H1 (cell line): ENCODE measurements around the gene NEDD4L. TPM values are rescaled to one million over a fixed set of nuclear protein-coding genes. Genes with fewer than 3 reads are reported as not detected.
"Not testable (repeated sequence)": the region's sequence is repeated elsewhere in the genome, so short reads cannot be mapped to it uniquely, and the experiment has no call there.

Source experiments
- CTCF ChIA-PET: fragments of 300-600 bp; sonication (Branson Sonifier 250); formaldehyde crosslinking; loops from one replicate; lab custom pipeline; 2021; ENCODE audit not compliant: partially characterized antibody; lab: Charles Lee
- POLR2A ChIA-PET: fragments of 300-600 bp; sonication (Branson Sonifier 250); formaldehyde crosslinking; loops from one replicate; lab custom pipeline; 2021; ENCODE audit warnings: inconsistent platforms; ENCODE audit not compliant: partially characterized antibody; lab: Charles Lee
- DNase-seq, 2 experiments: peaks; one replicate each; pipeline versions ENCODE4 v3.0.0 to v3.0.0-alpha.2; 2010 to 2022; ENCODE audit warnings: low spot score in 2 of 2, low read depth in 1 of 2, mixed read lengths in 1 of 2
- FAIRE-seq: peaks from 2 replicates; lab custom pipeline; 2011; peaks lifted over from hg19 to GRCh38; lab: Jason Lieb, UNC
- H2AFZ ChIP-seq: 2 replicates; pipeline ENCODE4 v1.8.1; 2012; ENCODE audit warnings: low read length, inconsistent platforms
- H2AK5ac ChIP-seq: 2 replicates; pipeline ENCODE4 v1.6.1; 2013; ENCODE audit warnings: low read depth, low read length
- H2BK120ac ChIP-seq: replicated peaks from 2 replicates; pipeline ENCODE3; 2013; ENCODE audit warnings: low read depth, low read length, inconsistent platforms
- H2BK12ac ChIP-seq: 2 replicates; pipeline ENCODE4 v1.6.1; 2013; ENCODE audit warnings: low read depth, low read length
- H2BK15ac ChIP-seq: 2 replicates; pipeline ENCODE4 v1.6.1; 2013; ENCODE audit warnings: low read length
- H2BK20ac ChIP-seq: 2 replicates; pipeline ENCODE4 v1.6.1; 2013; ENCODE audit warnings: low read length
- H2BK5ac ChIP-seq: 2 replicates; pipeline ENCODE4 v1.6.1; 2013; ENCODE audit warnings: low read depth, low read length
- H3K14ac ChIP-seq: 2 replicates; pipeline ENCODE4 v1.6.1; 2013; ENCODE audit warnings: inconsistent platforms; ENCODE audit not compliant: insufficient read length
- H3K18ac ChIP-seq: 2 replicates; pipeline ENCODE4 v1.6.1; 2013; ENCODE audit warnings: low read length; ENCODE audit errors: extremely low read depth
- H3K23ac ChIP-seq: 2 replicates; pipeline ENCODE4 v1.6.1; 2013; ENCODE audit warnings: inconsistent platforms; ENCODE audit not compliant: insufficient read length
- H3K23me2 ChIP-seq: 2 replicates; pipeline ENCODE4 v1.6.1; 2013; ENCODE audit warnings: low read depth, low read length
- H3K27ac ChIP-seq: 2 replicates; pipeline ENCODE4 v1.6.1; 2011; ENCODE audit warnings: low read depth, low read length, inconsistent platforms
- H3K27me3 ChIP-seq, 4 experiments: replicated peaks in 1 of 4; 1 replicate in 1 of 4; 2 replicates in 3 of 4; pipeline versions ENCODE4 v1.6.1 to v1.8.1; 2011 to 2013; ENCODE audit warnings: low read length in 3 of 4, mild to moderate bottlenecking in 3 of 4, inconsistent platforms in 2 of 4, mixed read lengths in 2 of 4, moderate library complexity in 1 of 4; ENCODE audit not compliant: control insufficient read depth in 3 of 4, insufficient read depth in 3 of 4; ENCODE audit errors: extremely low read depth in 1 of 4
- H3K36me3 ChIP-seq, 4 experiments: 2 replicates each; pipeline versions ENCODE4 v1.6.1 to v1.8.1; 2011 to 2013; ENCODE audit warnings: mild to moderate bottlenecking in 4 of 4, low read length in 3 of 4, moderate library complexity in 2 of 4, control low read depth in 1 of 4, inconsistent platforms in 1 of 4; ENCODE audit not compliant: insufficient read depth in 4 of 4, control insufficient read depth in 2 of 4
- H3K4ac ChIP-seq: replicated peaks from 2 replicates; pipeline ENCODE3; 2013; ENCODE audit warnings: low read length, low read depth, mixed read lengths, inconsistent platforms; ENCODE audit not compliant: insufficient read length
- H3K4me1 ChIP-seq, 4 experiments: replicated peaks in 1 of 4; 1 replicate in 1 of 4; 2 replicates in 3 of 4; pipeline versions ENCODE4 v1.6.1 to v1.8.1; 2011 to 2013; ENCODE audit warnings: low read length in 3 of 4, inconsistent platforms in 2 of 4, mixed read lengths in 1 of 4; ENCODE audit not compliant: insufficient read depth in 4 of 4, control insufficient read depth in 3 of 4
- H3K4me2 ChIP-seq, 2 experiments: 2 replicates each; pipeline versions ENCODE4 v1.6.1 to v1.8.1; 2011 to 2013; ENCODE audit warnings: low read depth in 2 of 2, low read length in 2 of 2, control low read depth in 1 of 2, inconsistent platforms in 1 of 2, mild to moderate bottlenecking in 1 of 2; ENCODE audit not compliant: insufficient read depth in 1 of 2
- H3K4me3 ChIP-seq, 4 experiments: fragments of 200-600, 300-600 bp in 1 of 4; sonication (generic), shearing (Covaris generic), sonication (Bioruptor Twin) in 1 of 4; 2 replicates each; pipeline versions ENCODE4 v1.5.1 to v1.8.1; 2011 to 2016; ENCODE audit warnings: low read length in 4 of 4, low read depth in 3 of 4, control low read depth in 2 of 4, inconsistent platforms in 2 of 4, mild to moderate bottlenecking in 2 of 4, mixed read lengths in 1 of 4, moderate library complexity in 1 of 4; ENCODE audit not compliant: insufficient read depth in 2 of 4; ENCODE audit errors: extremely low read depth in 1 of 4
- H3K56ac ChIP-seq: replicated peaks from 2 replicates; pipeline ENCODE3; 2013; ENCODE audit warnings: low read depth, mild to moderate bottlenecking, mixed read lengths, low read length, inconsistent platforms; ENCODE audit not compliant: insufficient read length
- H3K79me1 ChIP-seq: 2 replicates; pipeline ENCODE4 v1.6.1; 2013; ENCODE audit warnings: low read depth, low read length, control low read depth
- H3K79me2 ChIP-seq, 2 experiments: 2 replicates each; pipeline versions ENCODE4 v1.6.1 to v1.8.1; 2012 to 2013; ENCODE audit warnings: low read length in 2 of 2, mild to moderate bottlenecking in 2 of 2, inconsistent platforms in 1 of 2; ENCODE audit not compliant: insufficient read depth in 2 of 2, control insufficient read depth in 1 of 2
- H3K9ac ChIP-seq, 4 experiments: replicated peaks in 1 of 4; 1 replicate in 1 of 4; 2 replicates in 3 of 4; pipeline versions ENCODE4 v1.6.1 to v1.8.1; 2011 to 2013; ENCODE audit warnings: low read depth in 3 of 4, low read length in 3 of 4, control low read depth in 2 of 4, mild to moderate bottlenecking in 2 of 4, moderate library complexity in 2 of 4, inconsistent platforms in 1 of 4; ENCODE audit errors: extremely low read depth in 1 of 4
- H3K9me3 ChIP-seq, 2 experiments: 2 replicates each; pipeline versions ENCODE4 v1.6.1 to v1.8.1; 2012 to 2013; ENCODE audit warnings: mild to moderate bottlenecking in 2 of 2, moderate library complexity in 2 of 2, control low read depth in 1 of 2, inconsistent platforms in 1 of 2, low read depth in 1 of 2, low read length in 1 of 2, mixed read lengths in 1 of 2; ENCODE audit not compliant: insufficient read depth in 2 of 2
- H4K20me1 ChIP-seq, 2 experiments: replicated peaks in 1 of 2; 2 replicates each; pipeline versions ENCODE3 to v1.8.1; 2011 to 2013; ENCODE audit warnings: inconsistent platforms in 2 of 2, low read length in 2 of 2, mild to moderate bottlenecking in 1 of 2; ENCODE audit not compliant: insufficient read depth in 2 of 2, control insufficient read depth in 1 of 2
- H4K5ac ChIP-seq: 2 replicates; pipeline ENCODE4 v1.6.1; 2013; ENCODE audit warnings: low read length, low read depth, mixed read lengths, inconsistent platforms; ENCODE audit not compliant: insufficient read length
- H4K8ac ChIP-seq: 2 replicates; pipeline ENCODE4 v1.8.0; 2013; ENCODE audit warnings: mild to moderate bottlenecking, moderate library complexity, low read length, inconsistent platforms; ENCODE audit not compliant: insufficient read depth; ENCODE audit errors: extremely low read depth
- H4K91ac ChIP-seq: replicated peaks from 2 replicates; pipeline ENCODE3; 2013; ENCODE audit warnings: low read length, mixed read lengths, inconsistent platforms; ENCODE audit not compliant: insufficient read length
- WGBS, 2 experiments: shearing (Covaris generic) in 1 of 2; methylation state at CpG; one replicate each; pipeline versions ENCODE4 v1.1.6 to v1.1.7; 2013 to 2015; ENCODE audit warnings: low lambda C conversion rate in 2 of 2, mixed read lengths in 2 of 2, inconsistent platforms in 1 of 2, low coverage in 1 of 2, missing lambda C conversion rate in 1 of 2; ENCODE audit not compliant: insufficient replicate concordance in 2 of 2, insufficient coverage in 1 of 2, insufficient read length in 1 of 2; ENCODE audit errors: extremely low coverage in 1 of 2, missing lambda C conversion rate in 1 of 2; 5-methylcytosine and 5-hydroxymethylcytosine counted together
- polyA plus RNA-seq, 7 experiments: library from polyadenylated mRNA; depleted of rRNA in 3 of 7; stranded (reverse) in 5 of 7; unstranded in 2 of 7; fragments of >200 nt in 5 of 7; fragments of 200-250 nt in 2 of 7; gene quantifications; 1 replicate in 5 of 7; 2 replicates in 1 of 7; 4 replicates in 1 of 7; pipeline versions ENCODE4 v1.2.1 to v1.2.3, GENCODE V29; 2011 to 2013; ENCODE audit warnings: missing spikeins in 2 of 7, mixed read lengths in 2 of 7
- total RNA-seq: library from RNA; stranded (reverse); fragmentation: NEBNext Ultra II Directional; extraction: Animal tissue kit (Norgen Biotek cat#: 25700); gene quantifications from 2 replicates; pipeline ENCODE4 v1.2.1, GENCODE V29; 2021

Gene NEDD4L
- total and polyA plus RNA-seq, 2 of the 8 experiments (the other 6 are each of a cell fraction or from before 2014, with no cell fraction given), result 37.3 to 69.8 TPM

DNA sequence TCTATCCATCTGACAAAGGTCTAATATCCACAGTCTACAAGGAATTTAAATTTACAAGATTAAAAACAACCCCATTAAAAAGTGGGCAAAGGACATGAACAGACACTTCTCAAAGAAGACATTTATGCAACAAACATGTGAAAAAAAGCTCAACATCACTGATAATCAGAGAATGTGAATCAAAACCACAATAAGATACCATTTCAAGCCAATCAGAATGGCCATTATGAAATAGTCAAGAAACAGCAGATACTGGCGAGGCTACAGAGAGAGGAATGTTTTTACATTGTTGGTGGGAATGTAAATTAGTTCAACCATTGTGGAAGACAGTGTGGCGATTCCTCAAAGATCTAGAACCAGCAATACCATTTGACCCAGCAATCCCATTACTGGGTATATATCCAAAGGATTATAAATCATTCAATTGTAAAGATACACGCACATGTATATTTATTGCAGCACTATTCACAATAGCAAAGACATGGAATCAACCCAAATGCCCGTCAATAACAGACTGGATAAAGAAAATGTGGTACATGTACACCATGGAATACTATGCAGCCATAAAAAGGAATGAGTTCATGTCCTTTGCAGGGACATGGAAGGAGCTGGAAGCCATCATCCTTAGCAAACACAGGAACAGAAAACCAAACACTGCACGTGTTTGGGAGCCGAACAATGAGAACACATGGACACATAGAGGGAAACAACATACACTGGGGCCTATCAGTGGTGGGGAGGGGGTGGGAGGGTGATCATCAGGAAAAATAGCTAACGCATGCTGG lies 391.4 kb downstream of the NEDD4L start:
- H3K4me2 ChIP-seq, H3K14ac ChIP-seq, H2BK120ac ChIP-seq, H2AK5ac ChIP-seq, POLR2A ChIA-PET, H3K4ac ChIP-seq, H2AFZ ChIP-seq, H3K9ac ChIP-seq, H2BK5ac ChIP-seq, H2BK15ac ChIP-seq, H3K27me3 ChIP-seq, H2BK20ac ChIP-seq, H3K4me1 ChIP-seq, H3K79me2 ChIP-seq, DNase-seq, H3K18ac ChIP-seq, H4K91ac ChIP-seq, H4K5ac ChIP-seq, FAIRE-seq, H3K56ac ChIP-seq, H3K79me1 ChIP-seq, H3K23ac ChIP-seq, H3K9me3 ChIP-seq, H4K8ac ChIP-seq, H4K20me1 ChIP-seq, H3K27ac ChIP-seq, H3K36me3 ChIP-seq, H2BK12ac ChIP-seq, H3K4me3 ChIP-seq, H3K23me2 ChIP-seq: not testable (repeated sequence)
- CTCF ChIA-PET, result interaction anchor here (0.6 kb wide), 1 partner anchor 61 kb away, joined by 3 read pairs; no protein-coding TSS in a partner anchor
- 93% methylated on average over 7 of the region's 7 CpGs; no CpG with 5 or more reads in 1 of the 2 experiments for WGBS, 2 experiments
